ELR (cell line): Measurements from ENCODE around the gene KIF9.
"Not testable (repeated sequence)": the region's sequence is repeated elsewhere in the genome, so short reads cannot be mapped to it uniquely, and the experiment has no call there.

Experiments
- DNase-seq: peaks from one replicate; pipeline ENCODE4 v3.0.0-alpha.2; 2015; ENCODE audit warnings: low read depth

KIF9 gene

GRCh38 chr3:47186285-47186684 lies 96.3 kb downstream of the KIF9 start:
- no peak for DNase-seq

- DNase-seq, result not testable (repeated sequence)
Measured at GRCh38 chr3:47181685-47182084, 100.9 kb downstream of the KIF9 start.

- DNase-seq, result not testable (repeated sequence)
Measured at GRCh38 chr3:47180011-47180410, 102.6 kb downstream of the KIF9 start.
